Measurements from ENCODE around the gene TICAM1. TPM values are rescaled to one million over a fixed set of nuclear protein-coding genes. Genes with fewer than 3 reads are reported as not detected.
"Not testable (repeated sequence)": the region's sequence is repeated elsewhere in the genome, so short reads cannot be mapped to it uniquely, and the experiment has no call there.

Gene TICAM1
- total and polyA plus RNA-seq, 4 donors = 2.1 to 8.6 (median 5.5) TPM

GRCh38 chr19:4832776-4833175 lies 1.3 kb upstream of the TICAM1 start:
- no peaks in the 10 kb centered on the region for H3K36me3 ChIP-seq (ENCODE audit: control insufficient read depth in 4 of 4, insufficient read depth in 3 of 4, low read depth in 1 of 4, low read length in 3 of 4)
- TF ChIP-seq REST (IDR thresholded peaks at IDR 0.05) = no peak
- no peak for TF ChIP-seq MAX (IDR thresholded peaks at IDR 0.05)
- no peak for TF ChIP-seq TAF1 (conservative IDR thresholded peaks at IDR 0.05)
- no peak for TF ChIP-seq NR2F2 (IDR thresholded peaks at IDR 0.05)
- no peak for TF ChIP-seq SP1 (IDR thresholded peaks at IDR 0.05)
- TF ChIP-seq RXRA (IDR thresholded peaks at IDR 0.05) = no peak
- no peak for TF ChIP-seq YY1 (IDR thresholded peaks at IDR 0.05)
- TF ChIP-seq ATF3 (IDR thresholded peaks at IDR 0.05) = no peak
- no peak for TF ChIP-seq EGR1 (IDR thresholded peaks at IDR 0.05; ENCODE audit: low read depth in 2 of 2)
- TF ChIP-seq ZBTB33 (IDR thresholded peaks at IDR 0.05) = no peak
- TF ChIP-seq HNF4A (conservative IDR thresholded peaks at IDR 0.05) = no peak
- TF ChIP-seq FOXA1 (IDR thresholded peaks at IDR 0.05) = no peak
- no peak for TF ChIP-seq RAD21 (IDR thresholded peaks at IDR 0.05)
- no peak for TF ChIP-seq JUND (IDR thresholded peaks at IDR 0.05)
- TF ChIP-seq CTCF (IDR thresholded peaks at IDR 0.05; ENCODE audit: low read depth, low read length, missing input control) = no peak
- no peak for TF ChIP-seq FOXA2 (IDR thresholded peaks at IDR 0.05)
- no peak overlapping the region for H3K27ac ChIP-seq (ENCODE audit: low read depth in 1 of 2, low read length in 2 of 2)
- no peak overlapping the region for H3K4me3 ChIP-seq (ENCODE audit: low read depth in 1 of 3, low read length in 3 of 3)
- 72% methylated on average over 5 of the region's 5 CpGs for WGBS
- peaks cover 8 to 36% (median 21%) of the 10 kb centered on the region in 4 donors for H3K4me1 ChIP-seq (ENCODE audit: control insufficient read depth in 4 of 4, insufficient read depth in 4 of 4, low read length in 3 of 4)
- DNase-seq (ENCODE audit: low spot score) = no peak
- H3K9ac ChIP-seq (ENCODE audit: low read depth in 1 of 2, low read length in 2 of 2) = no peak overlapping the region
- H3K9me3 ChIP-seq (ENCODE audit: control insufficient read depth in 4 of 4, low read length in 3 of 4) = no peaks in the 10 kb centered on the region
- no peaks in the 10 kb centered on the region for H3K27me3 ChIP-seq (ENCODE audit: control insufficient read depth in 4 of 4, insufficient read depth in 4 of 4, low read length in 3 of 4)

GRCh38 chr19:4831979-4832340 lies 448 bp upstream of the TICAM1 start:
- 22% methylated on average over 9 of the region's 9 CpGs for WGBS
- peaks cover 8 to 39% (median 23%) of the 10 kb centered on the region in 4 donors for H3K4me1 ChIP-seq (ENCODE audit: control insufficient read depth in 4 of 4, insufficient read depth in 4 of 4, low read length in 3 of 4)
- not testable (repeated sequence) for H3K36me3 ChIP-seq (ENCODE audit: control insufficient read depth in 4 of 4, insufficient read depth in 3 of 4, low read depth in 1 of 4, low read length in 3 of 4); H3K9me3 ChIP-seq (ENCODE audit: control insufficient read depth in 4 of 4, low read length in 3 of 4); H3K27me3 ChIP-seq (ENCODE audit: control insufficient read depth in 4 of 4, insufficient read depth in 4 of 4, low read length in 3 of 4); DNase-seq (ENCODE audit: low spot score)
- peak overlapping the region; percentile 97 to 98 for H3K27ac ChIP-seq (ENCODE audit: low read depth in 1 of 2, low read length in 2 of 2)
- peak overlapping the region; percentile 75 to 90 (median 79) for H3K4me3 ChIP-seq (ENCODE audit: low read depth in 1 of 3, low read length in 3 of 3)
- peak; percentile 3 for TF ChIP-seq YY1 (IDR thresholded peaks at IDR 0.05)
- peak overlapping the region; percentile 90 to 95 for H3K9ac ChIP-seq (ENCODE audit: low read depth in 1 of 2, low read length in 2 of 2)

Measured in liver (tissue), 9 donors.